ENCODE measurements around the gene ITGA2B. TPM values are rescaled to one million over a fixed set of nuclear protein-coding genes. Genes with fewer than 3 reads are reported as not detected.

ITGA2B gene
- total and polyA plus RNA-seq, 2 donors (not counting 1 experiment from before 2014, with no cell fraction given) = 0.10 to 0.66 TPM

- peak overlapping the region; percentile 12 for H2AFZ ChIP-seq (ENCODE audit: low read length)
- no peak overlapping the region for H3K27ac ChIP-seq (ENCODE audit: insufficient read depth, low read length)
- no peak for DNase-seq (ENCODE audit: low read depth in 2 of 2)
- peaks cover 20% of the 10 kb centered on the region for H3K27me3 ChIP-seq (ENCODE audit: control insufficient read depth, insufficient read depth, low read length)
- H3K4me2 ChIP-seq (ENCODE audit: extremely low read depth, insufficient read depth, low read length) = peak overlapping the region; percentile 80
- H3K9me3 ChIP-seq (ENCODE audit: control insufficient read depth, insufficient read depth, low read depth, low read length) = no peaks in the 10 kb centered on the region
- no peaks in the 10 kb centered on the region for H4K20me1 ChIP-seq (ENCODE audit: control insufficient read depth, extremely low read depth, insufficient read depth, low read length)
- no peaks in the 10 kb centered on the region for H3K79me2 ChIP-seq (ENCODE audit: control insufficient read depth, insufficient read depth, low read length)
- TF ChIP-seq CTCF (conservative IDR thresholded peaks at IDR 0.05 in 1 of 2, IDR thresholded peaks at IDR 0.05 in 1 of 2; ENCODE audit: low read depth in 1 of 2, low read length in 2 of 2) (no peak), EZH2 (IDR thresholded peaks at IDR 0.05; ENCODE audit: low read length, missing control alignments) (no peak)
- H3K4me3 ChIP-seq (replicated peaks in 1 of 4; ENCODE audit: control extremely low read depth in 1 of 4, insufficient read depth in 1 of 4, low read depth in 3 of 4, low read length in 4 of 4) = peak overlapping the region; percentile 50 to 81 (median 58)
- no peaks in the 10 kb centered on the region for H3K36me3 ChIP-seq (ENCODE audit: control insufficient read depth, insufficient read depth, low read length)
- H3K4me1 ChIP-seq (ENCODE audit: control insufficient read depth, extremely low read depth, insufficient read depth, low read length) = peaks cover 5% of the 10 kb centered on the region
- peak overlapping the region; percentile 52 for H3K9ac ChIP-seq (ENCODE audit: insufficient read depth, low read length)
These were observed 26.4 kb downstream of the ITGA2B start for GRCh38 chr17:44362949-44363612.

DNA sequence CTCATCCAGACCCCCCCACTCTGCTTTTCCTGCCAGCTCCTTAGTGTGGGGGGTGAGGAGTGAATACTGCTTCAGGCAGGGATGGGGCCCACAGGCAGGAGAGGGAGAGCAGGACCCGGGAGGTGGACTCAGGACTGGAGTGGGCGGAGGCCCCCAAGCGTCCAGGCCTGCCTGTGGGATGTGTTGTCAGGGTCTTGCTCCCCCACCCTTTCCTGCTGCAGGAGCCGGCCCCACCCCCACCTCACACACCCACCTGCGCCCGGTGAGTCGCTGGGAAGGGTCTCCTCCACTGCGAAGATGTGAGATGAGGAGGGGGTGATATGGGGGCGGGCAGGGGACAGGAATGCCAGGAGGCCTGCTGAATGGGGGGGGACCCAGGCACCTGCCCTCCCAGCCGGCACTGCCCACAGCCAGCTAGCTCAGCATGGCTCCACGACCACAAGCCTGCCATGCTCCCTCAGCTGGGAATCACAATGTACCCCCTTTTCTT lies 26.9 kb downstream of the ITGA2B start:
- Histone ChIP-seq H3K4me3 (replicated peaks in 1 of 4; ENCODE audit: control extremely low read depth in 1 of 4, insufficient read depth in 1 of 4, low read depth in 3 of 4, low read length in 4 of 4) (peak overlapping the region; percentile 50 to 81 (median 58)), H3K36me3 (ENCODE audit: control insufficient read depth, insufficient read depth, low read length) (no peaks in the 10 kb centered on the region), H4K20me1 (ENCODE audit: control insufficient read depth, extremely low read depth, insufficient read depth, low read length) (no peaks in the 10 kb centered on the region), H3K9me3 (ENCODE audit: control insufficient read depth, insufficient read depth, low read depth, low read length) (no peaks in the 10 kb centered on the region), H3K79me2 (ENCODE audit: control insufficient read depth, insufficient read depth, low read length) (no peaks in the 10 kb centered on the region), H3K4me1 (ENCODE audit: control insufficient read depth, extremely low read depth, insufficient read depth, low read length) (peaks cover 5% of the 10 kb centered on the region), H2AFZ (ENCODE audit: low read length) (no peak overlapping the region), H3K4me2 (ENCODE audit: extremely low read depth, insufficient read depth, low read length) (peak overlapping the region; percentile 59), H3K27ac (ENCODE audit: insufficient read depth, low read length) (no peak overlapping the region), H3K27me3 (ENCODE audit: control insufficient read depth, insufficient read depth, low read length) (peaks cover 19% of the 10 kb centered on the region), H3K9ac (ENCODE audit: insufficient read depth, low read length) (no peak overlapping the region)
- TF ChIP-seq EZH2 (IDR thresholded peaks at IDR 0.05; ENCODE audit: low read length, missing control alignments) = no peak
- no peak for TF ChIP-seq CTCF (conservative IDR thresholded peaks at IDR 0.05 in 1 of 2, IDR thresholded peaks at IDR 0.05 in 1 of 2; ENCODE audit: low read depth in 1 of 2, low read length in 2 of 2)
- DNase-seq (ENCODE audit: low read depth in 2 of 2) = no peak

DNA sequence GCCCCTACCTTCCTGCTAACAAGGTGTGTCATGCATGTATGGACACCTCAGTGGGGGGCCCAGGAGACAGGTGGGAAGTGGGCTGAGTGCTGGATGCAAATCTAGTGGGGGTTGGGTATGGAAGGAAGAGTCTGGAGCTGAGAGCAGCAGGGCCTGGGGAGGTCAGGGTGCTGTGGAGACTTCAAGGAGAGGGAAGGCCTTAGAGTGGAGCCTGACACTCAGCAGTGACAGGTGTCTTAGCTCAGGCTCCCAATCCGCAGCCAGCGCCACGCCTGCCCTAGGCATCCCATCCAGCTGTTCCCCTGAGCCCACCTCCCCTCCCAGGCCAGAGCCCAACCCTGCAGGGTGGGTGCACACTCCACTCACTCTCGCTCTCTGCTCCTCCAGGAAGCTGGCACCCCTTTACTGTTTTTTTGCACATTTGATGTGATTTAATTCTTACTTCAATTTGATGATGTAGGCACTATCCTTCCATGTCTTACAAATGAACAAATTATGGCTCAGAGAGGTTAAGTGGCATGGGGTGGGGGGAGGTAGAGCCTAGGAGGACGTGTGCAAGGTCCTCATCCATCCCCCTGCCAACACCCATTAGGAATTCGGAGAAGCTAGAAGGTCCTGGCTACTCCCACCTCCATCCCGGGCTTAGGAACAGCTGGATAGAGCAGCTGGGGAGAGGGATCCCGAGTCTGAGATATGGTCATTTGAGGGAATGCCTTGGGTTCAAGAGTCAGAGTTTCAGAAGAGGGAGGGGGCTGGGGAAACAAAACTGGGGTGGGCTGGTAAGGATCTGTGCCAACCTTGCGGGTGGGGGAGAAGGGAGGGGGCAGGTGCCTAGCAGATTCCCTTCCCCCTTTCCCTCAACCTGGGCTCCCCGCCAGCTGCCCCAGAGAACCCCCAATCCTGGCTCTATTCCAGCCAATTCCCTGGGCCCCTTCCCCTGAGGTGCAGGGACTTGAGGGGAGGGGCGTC lies 27.9 kb downstream of the ITGA2B start:
- no peak overlapping the region for H2AFZ ChIP-seq (ENCODE audit: low read length)
- no peaks in the 10 kb centered on the region for H4K20me1 ChIP-seq (ENCODE audit: control insufficient read depth, extremely low read depth, insufficient read depth, low read length)
- H3K9me3 ChIP-seq (ENCODE audit: control insufficient read depth, insufficient read depth, low read depth, low read length) = no peaks in the 10 kb centered on the region
- H3K4me2 ChIP-seq (ENCODE audit: extremely low read depth, insufficient read depth, low read length) = no peak overlapping the region
- H3K36me3 ChIP-seq (ENCODE audit: control insufficient read depth, insufficient read depth, low read length) = no peaks in the 10 kb centered on the region
- peak overlapping the region in 1 of 4 experiments; percentile 81 for H3K4me3 ChIP-seq (replicated peaks in 1 of 4; ENCODE audit: control extremely low read depth in 1 of 4, insufficient read depth in 1 of 4, low read depth in 3 of 4, low read length in 4 of 4)
- H3K27me3 ChIP-seq (ENCODE audit: control insufficient read depth, insufficient read depth, low read length) = peaks cover 14% of the 10 kb centered on the region
- no peak overlapping the region for H3K27ac ChIP-seq (ENCODE audit: insufficient read depth, low read length)
- H3K9ac ChIP-seq (ENCODE audit: insufficient read depth, low read length) = no peak overlapping the region
- DNase-seq (ENCODE audit: low read depth in 2 of 2) = no peak
- H3K79me2 ChIP-seq (ENCODE audit: control insufficient read depth, insufficient read depth, low read length) = no peaks in the 10 kb centered on the region
- TF ChIP-seq CTCF (conservative IDR thresholded peaks at IDR 0.05 in 1 of 2, IDR thresholded peaks at IDR 0.05 in 1 of 2; ENCODE audit: low read depth in 1 of 2, low read length in 2 of 2) (no peak), EZH2 (IDR thresholded peaks at IDR 0.05; ENCODE audit: low read length, missing control alignments) (no peak)
- H3K4me1 ChIP-seq (ENCODE audit: control insufficient read depth, extremely low read depth, insufficient read depth, low read length) = peaks cover 5% of the 10 kb centered on the region
